PFSK-1 (cell line): ENCODE measurements around the gene SLC17A8.

Experiments
- FOXP2 ChIP-seq: optimal IDR thresholded peaks from 2 replicates; pipeline ENCODE3; 2011; ENCODE audit warnings: borderline replicate concordance, control low read depth, inconsistent platforms; ENCODE audit not compliant: insufficient read depth; ENCODE audit errors: extremely low read length, extremely low read depth
- POLR2AphosphoS5 ChIP-seq: IDR thresholded peaks from 2 replicates; pipeline ENCODE4 v1.6.1; 2012; ENCODE audit warnings: low read depth, mild to moderate bottlenecking, control low read depth, low read length, moderate library complexity
- REST ChIP-seq, 2 experiments: IDR thresholded peaks; 2 replicates each; pipeline versions ENCODE4 v1.6.1 to v1.8.0; 2011 to 2012; ENCODE audit warnings: low read depth in 2 of 2, low read length in 2 of 2, control low read depth in 1 of 2, inconsistent platforms in 1 of 2, mild to moderate bottlenecking in 1 of 2, moderate library complexity in 1 of 2; ENCODE audit not compliant: insufficient read depth in 1 of 2
- SIN3A ChIP-seq: IDR thresholded peaks from 2 replicates; pipeline ENCODE4 v1.6.1; 2012; ENCODE audit warnings: mild to moderate bottlenecking, low read length, moderate library complexity, borderline replicate concordance; ENCODE audit not compliant: insufficient read depth
- TAF1 ChIP-seq: IDR thresholded peaks from 2 replicates; pipeline ENCODE4 v1.6.1; 2012; ENCODE audit warnings: low read length, control low read depth, borderline replicate concordance; ENCODE audit not compliant: insufficient read depth

GRCh38 chr12:100453951-100454350 is 97.1 kb downstream of the SLC17A8 start:
- TF ChIP-seq POLR2AphosphoS5 = no peak
- no peak for TF ChIP-seq REST (IDR thresholded peaks at IDR 0.05; ENCODE audit: insufficient read depth in 1 of 2, low read depth in 2 of 2, low read length in 2 of 2)
- no peak for TF ChIP-seq SIN3A
- no peak for TF ChIP-seq TAF1
- no peak for TF ChIP-seq FOXP2
